ENCODE results near the gene PSMD4. TPM values are rescaled to one million over a fixed set of nuclear protein-coding genes. Genes with fewer than 3 reads are reported as not detected.

Gene PSMD4
- total RNA-seq, 1 experiment from 2014 or later: 250 TPM

- H3K36me3 Mint-ChIP-seq (ENCODE audit: insufficient read depth, unreplicated experiment): peaks cover 41% of the 10 kb centered on the region
- CTCF ChIA-PET: interaction anchor here (0.6 to 1.6 kb wide), 9 partner anchors 12 to 714 kb away, joined by 3 to 9 read pairs (median 4); partner anchors contain the start of genes PI4KB and PSMD4
Measured at GRCh38 chr1:151281969-151282882, 27.7 kb downstream of the PSMD4 start, which contains the start of gene ZNF687. TSS of gene ZNF687 (plus strand) at chr1:151282299. CDS start at chr1:151286292, 3,993 bp downstream.

GRCh38 chr1:151282883-151283725 is 28.6 kb downstream of the PSMD4 start:
- no peaks in the 10 kb centered on the region for H3K9me3 ChIP-seq
- Mint-ChIP-seq H3K4me1 (ENCODE audit: low read depth, unreplicated experiment) (peaks cover 6% of the 10 kb centered on the region), H3K27me3 (ENCODE audit: insufficient read depth, unreplicated experiment) (no peaks in the 10 kb centered on the region), H3K4me3 (ENCODE audit: unreplicated experiment) (peak overlapping the region; percentile 88), H3K36me3 (ENCODE audit: insufficient read depth, unreplicated experiment) (peaks cover 46% of the 10 kb centered on the region), H3K9me3 (ENCODE audit: unreplicated experiment) (no peaks in the 10 kb centered on the region), H3K27ac (ENCODE audit: unreplicated experiment) (peak overlapping the region; percentile 85)
- DNase-seq: no peak
- intact Hi-C loops (cut with micrococcal nuclease; ENCODE audit: unreplicated experiment): loop anchor here (5.0 kb wide), 2 partner anchors 64 to 229 kb away; partner anchors contain the start of genes CGN and RFX5
- CTCF ChIA-PET: interaction anchor here (0.5 to 1.5 kb wide), 4 partner anchors 14 to 58 kb away, joined by 3 read pairs; partner anchors contain the start of gene PSMD4
- TF ChIP-seq CTCF (IDR thresholded peaks at IDR 0.05; ENCODE audit: insufficient read depth in 1 of 2, low read depth in 1 of 2, low read length in 1 of 2, severe bottlenecking in 1 of 2, unreplicated experiment in 1 of 2): no peak
- BruUV-seq (replicated peaks): no TSS peak
- peaks cover 4% of the 10 kb centered on the region for H3K36me3 ChIP-seq (ENCODE audit: control insufficient read depth, insufficient read depth, low read length)
- no peaks in the 10 kb centered on the region for H3K27me3 ChIP-seq (replicated peaks; ENCODE audit: control insufficient read depth, insufficient read depth, low read length)
- POLR2A ChIA-PET: interaction anchor here (0.5 kb wide), 1 partner anchor 93 kb away, joined by 3 read pairs; no protein-coding TSS in a partner anchor
- H3K4me3 ChIP-seq (ENCODE audit: low read depth, low read length): peak overlapping the region; percentile 74
- H3K4me1 ChIP-seq: 0 out of 2 replicates have a peak, but pooled peaks cover 4% of the 10 kb centered on the region

More at GRCh38 chr1:151281969-151282882, 27.7 kb downstream of the PSMD4 start, which contains the start of gene ZNF687:
- Mint-ChIP-seq H3K27ac (ENCODE audit: unreplicated experiment) (peak within 1 kb of the TSS; percentile 97), H3K9me3 (ENCODE audit: unreplicated experiment) (no peaks in the 10 kb centered on the region), H3K27me3 (ENCODE audit: insufficient read depth, unreplicated experiment) (no peaks in the 10 kb centered on the region), H3K4me3 (ENCODE audit: unreplicated experiment) (peak within 1 kb of the TSS; percentile 88), H3K4me1 (ENCODE audit: low read depth, unreplicated experiment) (peaks cover 6% of the 10 kb centered on the region)
- no TSS peak for BruUV-seq (replicated peaks)
- POLR2A ChIA-PET: interaction anchor here (0.5 to 1.8 kb wide), 12 partner anchors 28 to 306 kb away, joined by 3 to 19 read pairs (median 4); partner anchors contain the start of genes CGN, PI4KB, PSMD4 and TUFT1
- no peak for TF ChIP-seq CTCF (IDR thresholded peaks at IDR 0.05; ENCODE audit: insufficient read depth in 1 of 2, low read depth in 1 of 2, low read length in 1 of 2, severe bottlenecking in 1 of 2, unreplicated experiment in 1 of 2)
- intact Hi-C loops (cut with micrococcal nuclease; ENCODE audit: unreplicated experiment): loop anchor here (1.0 to 5.0 kb wide), 5 partner anchors 28 to 230 kb away; partner anchors contain the start of genes CGN, PI4KB, PIP5K1A and PSMD4
- peak; percentile 100 for DNase-seq
- Histone ChIP-seq H3K9me3 (no peaks in the 10 kb centered on the region), H3K27me3 (replicated peaks; ENCODE audit: control insufficient read depth, insufficient read depth, low read length) (no peaks in the 10 kb centered on the region), H3K4me3 (ENCODE audit: low read depth, low read length) (peak within 1 kb of the TSS; percentile 74), H3K4me1 (0 out of 2 replicates have a peak, but pooled peaks cover 4% of the 10 kb centered on the region), H3K36me3 (ENCODE audit: control insufficient read depth, insufficient read depth, low read length) (peaks cover 2% of the 10 kb centered on the region; the same call in 1 of the 2 replicates)
